HEK293T (cell line): ENCODE measurements around the gene KLRG1.

Source experiments
- ELF4 ChIP-seq: fragments of 450-650 bp; IDR thresholded peaks from 2 replicates; pipeline ENCODE4 v1.6.1; 2017; ENCODE audit warnings: antibody characterized with exemption
- TARDBP ChIP-seq: fragments of 450-650 bp; IDR thresholded peaks from 2 replicates; pipeline ENCODE4 v1.6.1; 2016

- no peak for TF ChIP-seq TARDBP
- peak; percentile 72 for TF ChIP-seq ELF4
These were observed 39.8 kb upstream of the KLRG1 start, which contains the start of gene M6PR for GRCh38 chr12:8949342-8950220.
